GM19193 (cell line): ENCODE data around the gene DHRS1.

Experiments
- POLR2A ChIP-seq: IDR thresholded peaks from 4 replicates; pipeline ENCODE4 v1.6.1; 2011; ENCODE audit not compliant: insufficient read depth, insufficient read length; ENCODE audit errors: extremely low read depth

DHRS1 gene

DNA sequence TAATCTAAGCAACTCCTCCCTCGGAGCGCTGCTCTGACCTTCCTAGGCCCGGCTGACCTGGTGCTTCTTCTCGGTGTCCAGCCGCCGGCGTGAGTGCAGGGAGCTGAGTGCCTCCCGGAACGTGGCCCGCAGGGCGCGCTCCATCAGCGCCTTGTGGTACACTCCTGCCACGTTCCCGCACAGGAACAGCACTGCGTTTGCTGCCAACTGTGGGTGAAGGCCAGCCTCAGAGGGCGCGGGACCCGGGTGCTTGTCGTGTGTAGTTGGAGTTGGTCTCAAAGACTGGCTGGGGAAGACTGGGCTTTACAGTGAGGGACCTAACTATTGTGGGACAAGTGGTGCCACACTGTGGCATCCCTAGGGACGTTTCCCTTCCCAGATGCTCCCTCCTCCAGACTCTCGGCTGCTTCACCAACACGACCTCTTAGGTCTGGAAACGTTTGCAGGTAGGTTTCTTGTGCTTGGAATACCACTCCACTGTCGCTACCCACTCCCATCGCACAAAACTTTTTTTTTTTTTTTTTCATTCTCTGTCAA is 32.2 kb upstream of the DHRS1 start:
- no peak for TF ChIP-seq POLR2A

DNA sequence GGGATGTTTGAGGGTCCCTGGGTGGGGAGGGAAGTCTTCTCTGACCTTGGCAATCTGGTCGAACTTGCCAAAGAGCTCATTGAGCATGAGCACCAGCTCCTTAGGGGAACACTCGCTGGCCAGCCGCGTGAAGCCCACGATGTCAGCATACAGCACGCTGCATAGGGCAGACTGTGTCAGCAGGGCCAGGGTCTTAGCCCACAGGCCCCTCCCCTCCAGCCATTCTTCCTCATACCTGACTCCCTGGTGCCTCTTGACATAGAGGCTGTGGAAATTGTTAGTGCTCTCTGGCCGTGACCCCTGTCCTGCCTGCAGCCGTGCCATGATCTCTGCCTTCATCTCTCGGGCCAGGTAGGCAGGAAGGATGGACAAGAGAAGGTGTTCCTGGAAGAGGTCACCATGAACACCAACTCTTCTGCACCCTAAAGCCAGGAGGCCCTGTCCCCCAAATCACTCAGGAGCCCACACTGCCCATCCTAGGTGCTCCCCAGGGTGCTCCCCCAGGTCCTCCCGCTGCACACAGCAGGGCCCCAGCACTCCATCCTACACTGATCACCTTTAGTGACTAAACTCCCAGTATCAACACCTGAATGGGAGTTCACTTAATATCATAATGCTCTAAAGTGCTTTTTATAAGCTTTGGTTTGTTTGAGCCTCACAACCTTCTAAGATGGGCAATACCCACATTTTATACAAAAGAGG is 31.5 kb upstream of the DHRS1 start:
- TF ChIP-seq POLR2A = no peak

DNA sequence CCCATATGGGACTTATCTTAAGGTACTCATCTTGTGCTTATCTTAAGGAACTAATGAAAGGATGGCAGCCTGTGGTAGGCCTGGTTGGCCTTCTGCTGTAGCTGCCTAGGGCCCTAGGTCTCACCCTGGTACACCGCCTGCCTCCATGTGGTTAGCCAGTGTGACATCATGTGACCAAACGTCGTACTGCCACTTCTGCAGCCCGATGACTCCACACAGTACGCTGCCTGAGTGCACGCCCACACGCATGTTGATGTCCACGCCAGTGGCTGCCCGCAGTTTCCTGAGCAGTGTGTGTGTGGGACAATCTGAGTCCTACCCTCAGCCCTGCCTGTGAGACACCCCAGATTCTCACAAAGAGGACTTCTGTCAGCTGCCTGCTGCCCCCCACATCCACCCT is 30.2 kb upstream of the DHRS1 start:
- TF ChIP-seq POLR2A = no peak

DNA sequence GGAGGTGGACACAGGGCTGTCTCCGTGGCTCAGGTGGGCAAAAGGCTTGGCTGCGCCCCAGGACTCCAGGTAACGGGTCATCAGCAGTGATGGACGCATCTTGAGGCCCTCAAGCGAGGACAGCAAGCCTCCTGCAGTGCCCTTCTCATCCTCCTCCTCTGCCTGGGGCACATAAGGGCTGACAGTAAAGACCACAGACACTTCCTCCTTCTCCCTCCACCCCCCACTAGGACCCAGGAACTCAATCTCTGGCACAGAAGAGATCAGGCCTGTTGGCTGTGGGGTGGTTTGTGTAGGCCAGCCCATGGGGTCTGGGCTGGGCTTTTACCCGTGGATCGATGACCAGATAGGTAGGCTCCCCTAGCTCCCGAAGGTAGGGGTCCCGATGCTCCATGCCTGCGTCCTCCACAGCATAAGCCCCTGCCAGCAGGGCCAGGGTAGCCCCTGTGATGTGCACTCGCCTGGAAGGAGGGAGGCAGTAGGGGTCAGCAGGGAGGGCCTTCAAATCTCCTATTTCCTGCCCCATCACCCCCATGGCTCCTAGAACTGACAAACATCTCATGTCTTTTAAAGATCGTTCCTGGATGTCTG is 29.6 kb upstream of the DHRS1 start:
- TF ChIP-seq POLR2A = no peak

DNA sequence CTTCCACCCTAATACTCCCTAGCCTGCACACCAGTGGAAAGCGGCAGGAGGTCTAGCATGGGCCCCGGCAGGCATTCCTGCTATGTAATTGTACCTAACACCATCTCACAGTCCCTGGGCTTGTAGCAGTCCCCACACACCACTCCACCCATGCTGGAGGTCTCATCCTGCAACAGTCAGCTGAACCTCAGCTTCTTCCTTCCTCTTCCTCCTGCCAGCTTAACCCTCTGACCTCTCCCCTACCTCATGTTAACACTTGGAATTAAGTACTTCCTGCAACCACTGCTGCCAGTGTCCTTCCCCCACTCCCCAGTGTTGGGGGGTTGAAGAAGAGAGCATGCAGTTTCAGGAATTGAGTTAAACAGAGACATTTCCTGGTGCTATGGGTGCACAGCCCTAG is 27.7 kb upstream of the DHRS1 start:
- TF ChIP-seq POLR2A = no peak

DNA sequence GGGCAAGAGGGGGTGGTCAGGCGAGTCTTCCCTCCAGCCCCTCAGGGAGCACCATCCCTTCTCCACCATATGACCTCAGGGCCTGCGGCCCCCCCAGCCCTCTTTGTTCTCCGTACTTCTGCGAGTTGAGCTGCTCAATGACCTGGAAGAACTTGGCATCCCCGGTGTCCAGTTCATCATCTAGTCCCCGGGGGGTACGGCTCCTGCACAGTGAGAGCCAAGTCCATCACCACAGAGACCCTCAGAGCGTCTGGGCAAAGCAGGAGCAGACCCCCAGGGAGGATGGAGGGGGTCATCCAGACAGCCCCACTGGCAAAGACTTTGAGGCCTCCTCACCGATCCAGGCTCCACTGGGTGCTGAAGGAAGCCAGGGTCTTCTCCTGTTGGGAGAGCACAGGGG is 26.4 kb upstream of the DHRS1 start:
- no peak for TF ChIP-seq POLR2A

DNA sequence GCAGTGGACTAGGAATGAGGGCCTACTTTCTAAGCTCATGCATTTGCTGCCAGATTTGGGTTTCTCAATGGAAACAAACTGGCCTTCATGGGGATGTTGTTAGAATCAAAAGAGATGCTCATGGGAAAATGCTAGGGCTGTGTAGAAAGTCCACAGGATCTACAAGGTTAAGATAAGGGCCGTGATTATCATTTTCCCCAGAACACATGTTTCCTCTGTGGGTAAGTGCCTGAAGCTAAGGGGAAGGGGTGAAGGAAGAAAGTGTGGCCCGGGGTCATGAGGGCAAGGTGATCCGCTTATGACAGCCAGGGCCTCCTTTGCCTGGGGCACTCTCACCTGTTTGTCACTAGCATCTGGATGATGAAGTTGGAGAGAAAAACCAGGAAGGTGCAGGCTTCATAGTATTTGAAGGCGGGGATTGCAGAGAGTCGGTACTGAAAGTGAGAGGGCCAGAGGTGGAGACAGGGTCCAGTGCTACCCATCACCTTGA is 25.5 kb upstream of the DHRS1 start:
- no peak for TF ChIP-seq POLR2A

DNA sequence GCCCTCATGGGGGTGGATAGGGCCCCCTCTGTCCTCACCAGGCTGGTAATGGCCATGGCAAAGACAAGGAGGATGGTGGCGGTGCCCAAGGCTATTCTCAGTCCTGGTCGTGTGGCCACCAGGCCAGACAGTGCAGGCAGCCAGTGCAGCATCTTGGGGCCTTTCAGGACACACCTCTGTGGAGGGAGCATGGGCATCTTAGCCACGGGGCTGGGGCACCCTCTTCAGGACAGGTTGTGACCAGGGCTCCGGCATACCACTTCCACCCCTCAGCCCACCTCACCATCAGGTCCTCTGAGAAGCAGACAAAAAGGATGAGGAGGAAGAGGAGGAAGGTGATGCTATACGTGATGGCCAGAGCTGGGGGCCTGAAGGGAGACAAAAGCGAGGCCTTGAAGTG is 24.4 kb upstream of the DHRS1 start:
- no peak for TF ChIP-seq POLR2A

DNA sequence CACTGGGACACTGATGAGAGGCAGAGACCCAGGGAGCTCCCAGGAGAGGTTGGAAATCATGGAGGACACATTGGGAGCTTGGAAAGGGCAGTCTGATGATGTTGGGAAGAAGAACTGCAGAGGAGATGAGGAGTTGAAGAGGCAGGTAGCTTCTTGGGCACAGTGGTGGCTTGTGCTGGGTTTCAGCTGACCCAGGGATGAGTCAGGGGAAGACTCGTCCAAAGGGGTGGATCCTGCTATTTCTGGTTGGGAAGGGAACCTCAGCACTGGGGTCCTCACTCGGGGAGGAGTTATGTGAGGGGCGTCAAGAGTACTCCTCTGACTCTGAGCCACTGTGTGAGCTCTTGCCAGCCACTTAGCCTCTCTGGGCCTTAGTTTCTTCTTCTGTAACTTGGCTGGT is 23.8 kb upstream of the DHRS1 start:
- no peak for TF ChIP-seq POLR2A

DNA sequence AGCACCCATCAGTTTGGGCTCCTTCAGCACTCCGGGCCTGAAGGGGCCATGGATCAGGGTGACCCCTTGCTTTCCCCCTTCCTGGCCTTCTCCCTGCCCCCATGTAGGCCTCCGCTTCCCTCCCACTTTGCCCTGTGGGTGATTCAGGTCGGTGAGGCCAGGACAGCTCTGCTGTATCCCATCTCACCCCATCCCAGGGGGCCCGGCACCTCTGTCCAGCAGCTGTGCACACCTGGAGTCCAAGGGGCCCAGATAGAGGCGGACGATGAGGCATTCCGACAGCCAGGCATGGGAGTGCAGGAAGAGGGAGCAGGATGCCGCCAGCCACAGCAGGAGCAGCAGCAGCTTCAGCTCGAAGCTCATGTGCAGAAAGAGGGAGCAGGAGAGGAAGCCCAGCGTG is 23.1 kb upstream of the DHRS1 start:
- TF ChIP-seq POLR2A = no peak

DNA sequence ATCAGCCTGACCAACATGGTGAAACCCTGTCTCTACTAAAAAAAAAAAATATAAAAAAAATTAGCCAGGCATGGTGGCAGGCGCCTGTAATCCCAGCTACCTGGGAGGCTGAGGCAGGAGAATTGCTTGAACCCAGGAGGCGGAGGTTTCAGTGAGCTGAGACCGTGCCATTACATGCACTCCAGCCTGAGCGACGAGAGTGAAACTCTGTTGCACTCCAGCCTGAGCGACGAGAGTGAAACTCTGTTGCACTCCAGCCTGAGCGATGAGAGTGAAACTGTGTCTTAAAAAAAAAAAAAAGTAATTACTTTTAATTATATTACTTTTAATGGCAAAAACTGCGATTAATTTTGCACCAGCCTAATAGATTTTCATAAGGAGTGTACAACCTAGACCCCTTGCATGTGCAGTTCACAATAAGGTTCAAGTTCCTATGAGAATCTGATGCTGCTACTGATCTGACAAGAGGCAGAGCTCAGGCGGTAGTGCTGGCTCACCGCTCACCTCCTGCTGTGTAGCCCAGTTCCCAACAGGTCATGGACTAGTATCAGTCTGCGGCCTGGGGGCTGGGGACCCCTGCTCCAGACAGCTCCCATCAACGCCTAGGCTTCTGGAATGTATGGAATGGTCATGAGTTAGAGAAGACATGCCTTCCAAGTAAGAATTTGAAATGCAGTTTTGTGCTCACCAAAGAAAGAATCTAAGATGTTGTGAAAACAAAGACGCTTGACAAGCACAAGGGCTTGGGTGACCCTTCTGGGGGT is 21.8 kb upstream of the DHRS1 start:
- no peak for TF ChIP-seq POLR2A

DNA sequence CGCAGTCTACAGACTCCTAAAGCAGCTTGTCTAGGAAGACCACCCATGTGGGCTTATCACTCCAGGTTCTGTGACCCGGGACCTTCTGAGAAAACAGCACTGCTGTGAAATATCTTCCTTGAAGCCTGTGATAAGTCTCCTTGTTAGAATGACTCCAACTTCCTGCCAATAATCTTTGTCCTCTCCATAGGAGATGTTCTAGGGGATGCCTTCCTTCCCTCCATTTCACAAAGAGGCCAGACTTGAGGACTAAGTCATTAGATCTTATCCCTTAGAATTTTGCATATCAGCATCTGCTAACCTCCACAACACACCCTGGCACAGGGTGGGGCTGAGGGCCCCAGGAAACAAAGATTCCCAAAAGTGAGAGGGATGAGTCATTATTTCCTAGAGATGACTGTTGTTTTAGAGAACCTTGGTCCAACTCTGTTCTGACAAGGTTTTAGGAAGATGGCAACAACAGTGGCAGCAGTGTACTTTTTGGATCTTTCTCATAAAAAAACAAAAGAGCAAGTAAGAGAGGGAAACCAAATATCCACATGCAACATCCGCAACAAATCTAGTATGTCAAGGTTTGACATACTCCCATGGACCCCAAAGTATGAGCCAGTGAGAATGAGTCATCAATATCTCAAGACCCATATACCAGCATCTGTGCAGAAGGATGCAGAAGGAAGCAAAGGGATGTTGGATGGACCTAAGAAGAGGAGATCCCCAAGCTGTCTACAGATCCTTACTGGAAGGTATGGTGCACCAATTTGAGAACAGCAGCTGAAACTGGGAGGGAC is 17.8 kb upstream of the DHRS1 start:
- no peak for TF ChIP-seq POLR2A

DNA sequence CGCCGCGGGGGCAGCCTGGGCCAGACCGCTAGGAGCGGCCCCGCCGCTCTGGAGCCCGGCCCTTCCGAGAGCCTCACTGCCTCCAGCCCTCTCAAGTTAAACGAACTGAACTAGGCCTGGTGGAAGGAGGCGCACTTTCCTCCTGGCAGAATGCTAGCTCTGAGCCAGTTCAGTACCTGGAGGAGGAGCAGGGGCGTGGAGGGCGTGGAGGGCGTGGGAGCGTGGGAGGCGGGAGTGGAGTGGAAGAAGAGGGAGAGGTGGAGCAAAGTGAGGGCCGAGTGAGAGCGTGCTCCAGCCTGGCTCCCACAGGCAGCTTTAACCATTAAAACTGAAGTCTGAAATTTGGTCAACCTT is 17.0 kb upstream of the DHRS1 start:
- no peak for TF ChIP-seq POLR2A

DNA sequence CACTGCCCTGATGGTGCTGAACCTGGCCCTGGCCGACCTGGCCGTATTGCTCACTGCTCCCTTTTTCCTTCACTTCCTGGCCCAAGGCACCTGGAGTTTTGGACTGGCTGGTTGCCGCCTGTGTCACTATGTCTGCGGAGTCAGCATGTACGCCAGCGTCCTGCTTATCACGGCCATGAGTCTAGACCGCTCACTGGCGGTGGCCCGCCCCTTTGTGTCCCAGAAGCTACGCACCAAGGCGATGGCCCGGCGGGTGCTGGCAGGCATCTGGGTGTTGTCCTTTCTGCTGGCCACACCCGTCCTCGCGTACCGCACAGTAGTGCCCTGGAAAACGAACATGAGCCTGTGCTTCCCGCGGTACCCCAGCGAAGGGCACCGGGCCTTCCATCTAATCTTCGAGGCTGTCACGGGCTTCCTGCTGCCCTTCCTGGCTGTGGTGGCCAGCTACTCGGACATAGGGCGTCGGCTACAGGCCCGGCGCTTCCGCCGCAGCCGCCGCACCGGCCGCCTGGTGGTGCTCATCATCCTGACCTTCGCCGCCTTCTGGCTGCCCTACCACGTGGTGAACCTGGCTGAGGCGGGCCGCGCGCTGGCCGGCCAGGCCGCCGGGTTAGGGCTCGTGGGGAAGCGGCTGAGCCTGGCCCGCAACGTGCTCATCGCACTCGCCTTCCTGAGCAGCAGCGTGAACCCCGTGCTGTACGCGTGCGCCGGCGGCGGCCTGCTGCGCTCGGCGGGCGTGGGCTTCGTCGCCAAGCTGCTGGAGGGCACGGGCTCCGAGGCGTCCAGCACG is 16.4 kb upstream of the DHRS1 start:
- no peak for TF ChIP-seq POLR2A
